ENCODE results near the gene CDKN2D.
A peak's percentile ranks its signal among the peaks of the same experiment; 100 is the strongest.
"Not testable (repeated sequence)": the region's sequence is repeated elsewhere in the genome, so short reads cannot be mapped to it uniquely, and the experiment has no call there.

Gene CDKN2D

DNA sequence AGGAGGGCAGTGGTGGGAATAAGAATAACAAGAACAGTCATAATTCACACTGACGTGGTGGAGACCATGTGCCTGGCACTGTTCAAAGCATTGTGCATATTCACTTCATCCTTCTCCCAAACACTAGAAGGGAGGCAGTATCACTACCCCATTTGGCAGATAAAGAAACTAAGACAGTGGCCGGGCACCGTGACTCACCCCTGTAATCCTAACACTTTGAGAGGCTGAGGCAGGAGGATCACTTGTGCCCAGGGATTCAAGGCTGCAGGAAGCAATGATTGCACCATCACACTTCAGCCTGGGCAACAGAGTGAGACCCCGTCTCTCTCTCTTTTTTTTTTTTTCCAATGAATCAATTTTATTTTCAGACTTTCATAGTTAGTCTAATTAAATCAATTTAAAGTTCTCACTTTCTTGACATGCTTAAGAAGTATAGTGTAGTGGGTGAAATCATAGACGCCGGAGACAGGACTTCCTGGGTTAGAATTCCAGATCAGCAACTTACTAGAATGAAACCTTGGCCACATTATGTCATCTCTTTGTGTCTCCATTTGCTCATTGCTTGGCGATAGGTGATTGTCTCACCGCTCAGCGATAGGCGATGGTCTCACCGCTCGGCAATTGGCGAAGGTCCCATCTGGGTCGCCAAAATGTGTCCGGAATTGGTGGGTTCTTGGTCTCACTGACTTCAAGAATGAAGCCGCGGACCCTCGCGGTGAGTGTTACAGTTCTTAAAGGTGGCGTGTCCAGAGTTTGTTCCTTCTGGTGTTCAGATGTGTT is 30.4 kb downstream of the CDKN2D start:
- DNase-seq (ENCODE audit: extremely low spot score) = no peak
- ChIA-PET CTCF (interaction anchor here (0.6 kb wide), 1 partner anchor 66 kb away, joined by 3 read pairs; no protein-coding TSS in a partner anchor), POLR2A (no interaction called here)
- TF ChIP-seq FOXM1 (IDR thresholded peaks at IDR 0.05; ENCODE audit: borderline replicate concordance) = no peak
- TF ChIP-seq L3MBTL2 (conservative IDR thresholded peaks at IDR 0.05) = no peak
- no peak for TF ChIP-seq BHLHE40 (IDR thresholded peaks at IDR 0.05; ENCODE audit: borderline replicate concordance)

DNA sequence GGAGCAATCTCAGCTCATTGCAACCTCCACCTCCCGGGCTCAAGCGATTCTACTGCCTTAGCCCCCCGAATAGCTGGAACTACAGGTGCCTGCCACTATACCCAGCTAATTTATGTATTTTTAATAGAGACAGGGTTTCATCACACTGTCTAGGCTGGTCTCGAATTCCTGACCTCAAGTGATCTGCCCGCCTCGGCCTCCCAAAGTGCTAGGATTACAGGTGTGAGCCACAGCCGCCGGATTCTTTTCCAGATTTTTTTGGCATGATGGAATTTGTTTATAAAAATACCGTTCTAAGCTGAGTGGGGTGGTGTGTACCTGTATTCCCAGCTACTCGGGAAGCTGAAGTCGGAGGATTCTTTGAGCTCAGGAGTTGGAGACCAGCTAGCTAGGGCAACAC is 31.1 kb downstream of the CDKN2D start:
- DNase-seq (ENCODE audit: extremely low spot score) = no peak
- ChIA-PET CTCF (no interaction called here), POLR2A (no interaction called here)
- TF ChIP-seq SP1 (IDR thresholded peaks at IDR 0.05) = no peak
- no peak for TF ChIP-seq ELF4 (IDR thresholded peaks at IDR 0.05)
- no peak for TF ChIP-seq HDGF (IDR thresholded peaks at IDR 0.05; ENCODE audit: borderline replicate concordance)
- TF ChIP-seq CTBP1 (IDR thresholded peaks at IDR 0.05; ENCODE audit: borderline replicate concordance) = no peak
- no peak for TF ChIP-seq FOXA1 (IDR thresholded peaks at IDR 0.05)
- TF ChIP-seq ARNT (IDR thresholded peaks at IDR 0.05) = no peak
- TF ChIP-seq BHLHE40 (IDR thresholded peaks at IDR 0.05; ENCODE audit: borderline replicate concordance) = no peak
- no peak for TF ChIP-seq FOXM1 (IDR thresholded peaks at IDR 0.05; ENCODE audit: borderline replicate concordance)
- no peak for TF ChIP-seq SUZ12 (IDR thresholded peaks at IDR 0.05)
- no peak for TF ChIP-seq L3MBTL2 (conservative IDR thresholded peaks at IDR 0.05)
- no peak for TF ChIP-seq LEF1 (IDR thresholded peaks at IDR 0.05; ENCODE audit: borderline replicate concordance)
- no peak for TF ChIP-seq TARDBP (IDR thresholded peaks at IDR 0.05)
- TF ChIP-seq, protein P1, sequence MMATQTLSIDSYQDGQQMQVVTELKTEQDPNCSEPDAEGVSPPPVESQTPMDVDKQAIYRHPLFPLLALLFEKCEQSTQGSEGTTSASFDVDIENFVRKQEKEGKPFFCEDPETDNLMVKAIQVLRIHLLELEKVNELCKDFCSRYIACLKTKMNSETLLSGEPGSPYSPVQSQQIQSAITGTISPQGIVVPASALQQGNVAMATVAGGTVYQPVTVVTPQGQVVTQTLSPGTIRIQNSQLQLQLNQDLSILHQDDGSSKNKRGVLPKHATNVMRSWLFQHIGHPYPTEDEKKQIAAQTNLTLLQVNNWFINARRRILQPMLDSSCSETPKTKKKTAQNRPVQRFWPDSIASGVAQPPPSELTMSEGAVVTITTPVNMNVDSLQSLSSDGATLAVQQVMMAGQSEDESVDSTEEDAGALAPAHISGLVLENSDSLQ (IDR thresholded peaks at IDR 0.05) = no peak
- no peak for TF ChIP-seq FOXK2 (IDR thresholded peaks at IDR 0.05)
- no peak for TF ChIP-seq ZNF384 (IDR thresholded peaks at IDR 0.05)
- no peak for TF ChIP-seq NFRKB (IDR thresholded peaks at IDR 0.05)

DNA sequence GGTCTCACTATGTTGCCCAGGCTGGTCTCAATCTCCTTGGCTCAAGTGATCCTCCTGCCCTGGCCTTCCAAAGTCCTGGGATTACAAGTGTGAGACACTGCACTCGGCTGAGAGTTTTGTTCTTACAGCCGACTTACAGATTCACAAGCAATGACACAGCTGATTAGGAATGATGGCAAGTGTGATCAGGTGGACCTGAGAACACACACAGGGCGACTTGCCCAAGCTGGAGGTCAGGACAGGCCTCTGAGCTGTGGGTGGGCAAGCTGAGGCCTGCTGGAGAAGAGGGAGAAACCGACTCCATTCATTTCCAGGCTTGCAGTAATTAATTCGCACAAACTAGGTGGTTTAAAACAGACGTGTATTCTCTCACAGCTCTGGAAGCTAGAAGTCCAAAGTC is 33.2 kb downstream of the CDKN2D start:
- POLR2A ChIA-PET = interaction anchor here (0.9 kb wide), 1 partner anchor 18 kb away, joined by 5 read pairs; the partner anchor contains the start of gene S1PR5
- CTCF ChIA-PET = interaction anchor here (0.7 to 1.1 kb wide), 2 partner anchors 30 to 994 kb away, joined by 3 to 6 read pairs; partner anchors contain the start of genes ECSIT and KRI1

DNA sequence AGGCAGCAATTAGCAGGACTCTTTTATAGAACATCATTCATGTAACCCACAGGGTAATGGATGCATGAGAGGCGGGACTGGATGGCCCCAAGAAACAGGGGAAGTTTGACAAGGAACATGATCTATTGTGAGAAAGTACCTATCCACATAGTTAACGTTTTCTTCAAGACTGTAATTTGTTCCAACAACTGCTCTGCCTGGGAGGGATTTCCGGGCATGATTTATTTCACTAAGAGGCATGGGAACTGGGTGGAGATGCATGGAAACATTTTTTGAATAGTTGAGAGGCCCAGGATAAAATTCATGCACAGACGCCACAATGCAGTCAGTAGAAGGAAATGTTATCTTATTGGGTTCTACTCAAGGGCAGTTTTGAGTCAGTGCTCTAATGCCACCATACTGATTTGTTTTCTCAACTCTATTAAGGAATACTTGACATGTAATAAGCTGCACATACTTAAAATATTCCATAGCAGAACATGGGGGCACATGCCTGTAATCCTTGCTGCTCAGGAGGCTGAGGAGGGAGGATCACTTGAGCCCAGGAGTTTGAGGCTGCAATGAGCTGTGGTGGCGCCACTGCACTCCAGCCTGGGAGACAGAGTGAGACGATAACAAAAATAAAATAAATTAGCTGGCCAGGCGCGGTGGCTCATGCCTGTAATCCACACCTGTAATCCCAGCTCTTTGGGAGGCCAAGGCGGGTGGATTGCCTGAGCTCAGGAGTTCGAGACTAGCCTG is 35.0 kb downstream of the CDKN2D start:
- DNase-seq (ENCODE audit: extremely low spot score) = no peak
- POLR2A ChIA-PET = interaction anchor here (0.9 kb wide), 1 partner anchor 36 kb away, joined by 3 read pairs; no protein-coding TSS in a partner anchor
- CTCF ChIA-PET = interaction anchor here (0.6 kb wide), 1 partner anchor 8 kb away, joined by 3 read pairs; no protein-coding TSS in a partner anchor
- TF ChIP-seq SP1 (IDR thresholded peaks at IDR 0.05) (no peak), TARDBP (IDR thresholded peaks at IDR 0.05) (no peak), L3MBTL2 (conservative IDR thresholded peaks at IDR 0.05) (no peak), HDGF (IDR thresholded peaks at IDR 0.05; ENCODE audit: borderline replicate concordance) (no peak), SUZ12 (IDR thresholded peaks at IDR 0.05) (no peak), ELF4 (IDR thresholded peaks at IDR 0.05) (no peak), BHLHE40 (IDR thresholded peaks at IDR 0.05; ENCODE audit: borderline replicate concordance) (no peak), FOXM1 (IDR thresholded peaks at IDR 0.05; ENCODE audit: borderline replicate concordance) (no peak), ZNF384 (IDR thresholded peaks at IDR 0.05) (no peak), ARNT (IDR thresholded peaks at IDR 0.05) (no peak), LEF1 (IDR thresholded peaks at IDR 0.05; ENCODE audit: borderline replicate concordance) (no peak), NFRKB (IDR thresholded peaks at IDR 0.05) (no peak), CTBP1 (IDR thresholded peaks at IDR 0.05; ENCODE audit: borderline replicate concordance) (no peak)
- TF ChIP-seq, protein P1 (IDR thresholded peaks at IDR 0.05) = no peak; the same call in 1 of the 2 replicates

More for the DNA sequence above, 33.2 kb downstream of the CDKN2D start:
- no peak for TF ChIP-seq CTBP1 (IDR thresholded peaks at IDR 0.05; ENCODE audit: borderline replicate concordance)
- no peak for TF ChIP-seq HDGF (IDR thresholded peaks at IDR 0.05; ENCODE audit: borderline replicate concordance)
- TF ChIP-seq TARDBP (IDR thresholded peaks at IDR 0.05) = no peak
- TF ChIP-seq LEF1 (IDR thresholded peaks at IDR 0.05; ENCODE audit: borderline replicate concordance) = no peak
- no peak for TF ChIP-seq SUZ12 (IDR thresholded peaks at IDR 0.05)
- no peak for TF ChIP-seq FOXM1 (IDR thresholded peaks at IDR 0.05; ENCODE audit: borderline replicate concordance)
- no peak for TF ChIP-seq ELF4 (IDR thresholded peaks at IDR 0.05)
- no peak for TF ChIP-seq BHLHE40 (IDR thresholded peaks at IDR 0.05; ENCODE audit: borderline replicate concordance)
- TF ChIP-seq L3MBTL2 (conservative IDR thresholded peaks at IDR 0.05) = no peak
- TF ChIP-seq FOXA1 (IDR thresholded peaks at IDR 0.05) = no peak
- TF ChIP-seq NFRKB (IDR thresholded peaks at IDR 0.05) = no peak
- TF ChIP-seq ARNT (IDR thresholded peaks at IDR 0.05) = no peak
- TF ChIP-seq, protein P1 (IDR thresholded peaks at IDR 0.05) = no peak
- TF ChIP-seq FOXK2 (IDR thresholded peaks at IDR 0.05) = no peak
- TF ChIP-seq ZNF384 (IDR thresholded peaks at IDR 0.05) = no peak
- TF ChIP-seq SP1 (IDR thresholded peaks at IDR 0.05) = no peak
- peak; percentile 3 for DNase-seq (ENCODE audit: extremely low spot score)

DNA sequence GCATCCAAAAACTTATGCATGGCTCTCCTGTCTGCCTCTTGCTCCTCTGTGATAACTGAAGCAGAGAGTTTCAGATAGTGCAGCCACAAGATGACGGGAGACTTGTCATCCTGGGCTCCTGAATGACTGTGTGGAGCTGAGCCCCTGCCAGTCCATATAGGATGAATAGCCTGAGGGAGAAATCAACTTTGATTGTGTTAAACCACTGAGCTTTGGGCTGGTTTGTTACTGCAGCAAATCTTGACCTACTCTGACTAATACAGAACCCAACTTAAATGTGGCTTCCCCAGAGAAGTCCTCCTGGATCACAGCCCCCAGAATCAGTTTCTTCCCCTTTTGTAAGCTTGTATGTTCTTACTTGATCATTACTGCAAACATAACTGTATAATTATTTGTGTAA is 36.3 kb downstream of the CDKN2D start:
- ChIA-PET POLR2A (no interaction called here), CTCF (interaction anchor here (0.5 kb wide), 1 partner anchor 23 kb away, joined by 3 read pairs; no protein-coding TSS in a partner anchor)
- no peak for DNase-seq (ENCODE audit: extremely low spot score)
- TF ChIP-seq NFRKB (IDR thresholded peaks at IDR 0.05) (no peak), FOXM1 (IDR thresholded peaks at IDR 0.05; ENCODE audit: borderline replicate concordance) (no peak), ARNT (IDR thresholded peaks at IDR 0.05) (no peak), HDGF (IDR thresholded peaks at IDR 0.05; ENCODE audit: borderline replicate concordance) (no peak), SUZ12 (IDR thresholded peaks at IDR 0.05) (no peak), TARDBP (IDR thresholded peaks at IDR 0.05) (no peak), LEF1 (IDR thresholded peaks at IDR 0.05; ENCODE audit: borderline replicate concordance) (no peak), FOXA1 (IDR thresholded peaks at IDR 0.05) (no peak), ZNF384 (IDR thresholded peaks at IDR 0.05) (no peak), BHLHE40 (IDR thresholded peaks at IDR 0.05; ENCODE audit: borderline replicate concordance) (no peak), SP1 (IDR thresholded peaks at IDR 0.05) (no peak), FOXK2 (IDR thresholded peaks at IDR 0.05) (no peak), CTBP1 (IDR thresholded peaks at IDR 0.05; ENCODE audit: borderline replicate concordance) (no peak), ELF4 (IDR thresholded peaks at IDR 0.05) (no peak), L3MBTL2 (conservative IDR thresholded peaks at IDR 0.05) (no peak)
- TF ChIP-seq, protein P1 (IDR thresholded peaks at IDR 0.05) = no peak

DNA sequence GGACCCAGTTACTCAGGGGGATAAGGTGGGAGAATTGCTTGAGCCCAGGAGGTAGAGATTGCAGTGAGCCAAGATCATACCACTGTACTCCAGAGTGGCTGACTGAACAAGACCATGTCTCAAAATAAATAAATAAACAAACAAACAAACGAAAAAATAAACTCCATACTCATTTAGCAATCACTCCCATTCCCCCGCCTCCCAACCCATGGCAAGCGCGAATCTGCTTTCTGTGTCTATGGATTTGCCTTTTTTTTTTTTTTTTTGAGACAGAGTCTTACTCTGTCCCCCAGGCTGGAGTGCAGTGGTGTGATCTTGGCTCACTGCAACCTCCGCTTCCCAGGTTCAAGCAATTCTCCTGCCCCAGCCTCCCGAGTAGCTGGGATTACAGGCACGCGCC is 41.9 kb downstream of the CDKN2D start:
- CTCF ChIA-PET; DNase-seq (ENCODE audit: extremely low spot score); POLR2A ChIA-PET: not testable (repeated sequence)

Data from HEK293T (cell line).